CD4-positive, alpha-beta memory T cell (primary cell): ENCODE results near the gene RCOR2. TPM values are rescaled to one million over a fixed set of nuclear protein-coding genes. Genes with fewer than 3 reads are reported as not detected.

Experiments
- CTCF ChIA-PET: fragments of 350-600 bp; sonication (Branson Sonifier 250); formaldehyde crosslinking; loops from one replicate; lab custom pipeline; 2021; ENCODE audit warnings: inconsistent platforms; ENCODE audit not compliant: partially characterized antibody; lab: Charles Lee
- POLR2A ChIA-PET: fragments of 350-600 bp; sonication (Branson Sonifier 250); formaldehyde crosslinking; loops from one replicate; lab custom pipeline; 2021; ENCODE audit not compliant: partially characterized antibody; lab: Charles Lee
- DNase-seq, 5 donors: peaks; one replicate each; pipeline versions ENCODE4 v3.0.0 to v3.0.0-alpha.2; 2020 to 2022; ENCODE audit warnings: mixed read lengths in 1 of 5
- H3K27ac ChIP-seq: one replicate; pipeline ENCODE4 v1.7.0; 2013; ENCODE audit warnings: low read depth, low read length
- H3K27me3 ChIP-seq: 2 replicates; pipeline ENCODE4 v1.7.0; 2013; ENCODE audit warnings: mild to moderate bottlenecking, low read length, moderate library complexity; ENCODE audit not compliant: insufficient read depth
- H3K36me3 ChIP-seq: 2 replicates; pipeline ENCODE4 v1.7.0; 2013; ENCODE audit warnings: mild to moderate bottlenecking, low read length, moderate library complexity; ENCODE audit not compliant: insufficient read depth
- H3K4me1 ChIP-seq: 2 replicates; pipeline ENCODE4 v1.7.0; 2013; ENCODE audit warnings: mild to moderate bottlenecking, low read length, moderate library complexity; ENCODE audit not compliant: insufficient read depth
- H3K4me3 ChIP-seq, 2 donors: one replicate each; pipeline ENCODE4 v1.7.0; 2013; ENCODE audit warnings: low read length in 2 of 2, mild to moderate bottlenecking in 1 of 2
- H3K9me3 ChIP-seq, 2 donors: one replicate each; pipeline ENCODE4 v1.7.0; 2013; ENCODE audit warnings: low read length in 2 of 2, control low read depth in 1 of 2; ENCODE audit not compliant: control insufficient read depth in 1 of 2
- H3K27ac Mint-ChIP-seq, 7 donors: one replicate each; pipeline ENCODE4 v1.8.0; 2020 to 2021; ENCODE audit warnings: mixed read lengths in 7 of 7, mild to moderate bottlenecking in 6 of 7, inconsistent platforms in 3 of 7, moderate library complexity in 3 of 7
- H3K27me3 Mint-ChIP-seq, 2 donors: one replicate each; pipeline ENCODE4 v1.8.0; 2020 to 2021; ENCODE audit warnings: mixed read lengths in 2 of 2
- H3K36me3 Mint-ChIP-seq, 2 donors: one replicate each; pipeline ENCODE4 v1.8.0; 2020 to 2021; ENCODE audit warnings: mixed read lengths in 2 of 2, inconsistent platforms in 1 of 2, mild to moderate bottlenecking in 1 of 2
- H3K4me1 Mint-ChIP-seq, 4 donors: one replicate each; pipeline ENCODE4 v1.8.0; 2020 to 2021; ENCODE audit warnings: mixed read lengths in 4 of 4, mild to moderate bottlenecking in 1 of 4
- H3K4me3 Mint-ChIP-seq, 8 donors: one replicate each; pipeline ENCODE4 v1.8.0; 2020 to 2021; ENCODE audit warnings: mixed read lengths in 8 of 8, mild to moderate bottlenecking in 7 of 8, moderate library complexity in 6 of 8, inconsistent platforms in 3 of 8
- H3K9me3 Mint-ChIP-seq, 8 donors: one replicate each; pipeline ENCODE4 v1.8.0; 2020 to 2021; ENCODE audit warnings: mixed read lengths in 8 of 8, mild to moderate bottlenecking in 5 of 8, inconsistent platforms in 3 of 8, moderate library complexity in 1 of 8
- intact Hi-C: fragments of 100-400 bp; cut with micrococcal nuclease; formaldehyde crosslinking; loops from one replicate; pipeline ENCODE4 v1.15.1; 2023
- polyA plus RNA-seq, 2 donors: library from polyadenylated mRNA; unstranded; fragments of 300-500 nt; fragmentation: Illumina TruSeq; gene quantifications; one replicate each; pipeline ENCODE4 v1.2.3, GENCODE V29; 2021
- total RNA-seq, 2 experiments: library from RNA; stranded (reverse); gene quantifications; one replicate each; pipeline ENCODE4 v1.2.3, GENCODE V29; 2021

The RCOR2 gene
- total and polyA plus RNA-seq, 4 experiments from 2014 or later, result not detected

DNA sequence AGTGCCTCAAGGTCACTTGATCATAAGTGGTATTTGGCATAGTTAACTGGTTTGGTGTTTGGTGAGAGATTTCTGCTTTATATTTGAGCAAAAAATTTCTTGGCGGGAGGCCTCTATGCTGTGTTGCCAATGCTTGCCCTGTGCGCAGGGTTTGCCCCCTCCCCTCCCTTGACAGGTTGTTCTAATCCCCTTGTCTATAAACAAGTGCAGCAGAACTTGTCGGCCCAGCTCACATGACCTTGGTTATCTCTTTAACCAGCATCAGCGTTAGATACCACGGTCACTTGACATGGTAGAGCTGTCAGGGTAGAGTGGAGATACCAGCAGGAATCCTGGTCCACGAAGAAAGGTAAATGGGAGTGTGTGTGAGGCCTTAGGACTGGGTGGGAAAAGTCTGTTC is 42.5 kb downstream of the RCOR2 start:
- H3K36me3 ChIP-seq, result peaks cover 8% of the 10 kb centered on the region
- no peak overlapping the region for H3K4me3 ChIP-seq
- H3K27me3 Mint-ChIP-seq, result no peaks in the 10 kb centered on the region
- POLR2A ChIA-PET, result interaction anchor here (0.6 to 3.3 kb wide), 4 partner anchors 11 to 43 kb away, joined by 3 to 19 read pairs (median 3); no protein-coding TSS in a partner anchor
- H3K9me3 ChIP-seq, result no peaks in the 10 kb centered on the region
- peak overlapping the region in 1 of 8 donors; percentile 20 for H3K4me3 Mint-ChIP-seq
- no peak for DNase-seq
- H3K27ac Mint-ChIP-seq, result peak overlapping the region in 5 of 7 donors; percentile 62 to 70 (median 64)
- H3K27ac ChIP-seq, result no peak overlapping the region
- H3K4me1 ChIP-seq, result peaks cover 69% of the 10 kb centered on the region
- no peaks in the 10 kb centered on the region for H3K27me3 ChIP-seq
- H3K4me1 Mint-ChIP-seq, result peaks cover 40 to 76% (median 62%) of the 10 kb centered on the region in 4 donors
- H3K36me3 Mint-ChIP-seq, result peaks cover 0 to 20% of the 10 kb centered on the region in 2 donors
- CTCF ChIA-PET, result interaction anchor here (1.2 to 1.9 kb wide), 2 partner anchors 32 to 37 kb away, joined by 3 to 5 read pairs; no protein-coding TSS in a partner anchor
- intact Hi-C loops, result no loop called here
- H3K9me3 Mint-ChIP-seq, result no peaks in the 10 kb centered on the region

DNA sequence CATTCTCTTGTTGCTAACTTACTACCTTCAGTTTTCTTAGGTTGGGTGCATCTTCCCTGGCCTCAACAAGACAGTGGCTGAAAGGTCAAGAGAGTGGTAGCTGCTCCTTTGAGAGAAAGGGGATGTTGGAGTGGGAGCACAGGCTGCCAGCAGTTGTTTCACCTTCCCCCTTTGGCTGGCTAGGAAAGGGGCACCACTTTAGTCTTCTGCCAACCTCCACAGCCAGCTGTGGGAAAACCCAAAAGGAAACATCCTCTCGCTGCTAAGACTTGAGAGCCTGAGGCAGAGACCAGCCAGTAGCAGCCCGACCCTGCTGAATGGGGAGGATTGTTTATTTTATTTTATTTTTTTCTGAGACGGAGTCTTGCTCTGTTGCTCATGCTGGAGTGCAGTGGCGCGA is 43.7 kb downstream of the RCOR2 start:
- Histone ChIP-seq H3K27me3 (no peaks in the 10 kb centered on the region), H3K4me1 (peaks cover 75% of the 10 kb centered on the region), H3K27ac (no peak overlapping the region), H3K4me3 (no peak overlapping the region), H3K36me3 (peaks cover 8% of the 10 kb centered on the region), H3K9me3 (no peaks in the 10 kb centered on the region)
- peak overlapping the region in 2 of 8 donors; percentile 13 to 62 for H3K4me3 Mint-ChIP-seq
- peak overlapping the region in 5 of 7 donors; percentile 27 to 56 (median 35) for H3K27ac Mint-ChIP-seq
- intact Hi-C loops, result no loop called here
- no peak for DNase-seq
- no peaks in the 10 kb centered on the region for H3K27me3 Mint-ChIP-seq
- ChIA-PET CTCF (interaction anchor here (0.7 to 2.2 kb wide), 8 partner anchors 10 to 105 kb away, joined by 3 to 12 read pairs (median 3); no protein-coding TSS in a partner anchor), POLR2A (interaction anchor here (1.0 to 3.3 kb wide), 2 partner anchors 11 to 15 kb away, joined by 3 to 19 read pairs; no protein-coding TSS in a partner anchor)
- peaks cover 49 to 77% (median 65%) of the 10 kb centered on the region in 4 donors for H3K4me1 Mint-ChIP-seq
- H3K9me3 Mint-ChIP-seq, result no peaks in the 10 kb centered on the region
- H3K36me3 Mint-ChIP-seq, result peaks cover 2 to 22% of the 10 kb centered on the region in 2 donors

GRCh38 chr11:63872800-63873197 is 44.2 kb downstream of the RCOR2 start:
- H3K27me3 ChIP-seq, result no peaks in the 10 kb centered on the region
- no peak overlapping the region for H3K4me3 ChIP-seq
- peaks cover 8% of the 10 kb centered on the region for H3K36me3 ChIP-seq
- DNase-seq, result no peak
- no peak overlapping the region for H3K27ac ChIP-seq
- Mint-ChIP-seq H3K27me3 (no peaks in the 10 kb centered on the region), H3K27ac (peak overlapping the region in 2 of 7 donors; percentile 35 to 56), H3K4me3 (peak overlapping the region in 2 of 8 donors; percentile 58 to 62), H3K4me1 (peaks cover 47 to 78% (median 65%) of the 10 kb centered on the region in 4 donors), H3K36me3 (peaks cover 4 to 19% of the 10 kb centered on the region in 2 donors), H3K9me3 (no peaks in the 10 kb centered on the region)
- intact Hi-C loops, result no loop called here
- H3K4me1 ChIP-seq, result peaks cover 81% of the 10 kb centered on the region
- no peaks in the 10 kb centered on the region for H3K9me3 ChIP-seq
- ChIA-PET POLR2A (interaction anchor here (1.0 to 3.3 kb wide), 6 partner anchors 9 to 34 kb away, joined by 3 to 19 read pairs (median 4); partner anchors contain the start of gene MARK2), CTCF (interaction anchor here (0.7 to 2.2 kb wide), 7 partner anchors 10 to 105 kb away, joined by 3 to 12 read pairs (median 3); no protein-coding TSS in a partner anchor)

GRCh38 chr11:63871962-63872799 is 44.8 kb downstream of the RCOR2 start:
- Histone ChIP-seq H3K36me3 (peaks cover 8% of the 10 kb centered on the region), H3K4me1 (peaks cover 87% of the 10 kb centered on the region), H3K4me3 (no peak overlapping the region), H3K9me3 (no peaks in the 10 kb centered on the region), H3K27ac (peak overlapping the region; percentile 2), H3K27me3 (no peaks in the 10 kb centered on the region)
- Mint-ChIP-seq H3K27me3 (no peaks in the 10 kb centered on the region), H3K36me3 (peaks cover 4 to 19% of the 10 kb centered on the region in 2 donors), H3K27ac (peak overlapping the region in 6 of 7 donors; percentile 12 to 89 (median 44)), H3K4me1 (peaks cover 47 to 82% (median 68%) of the 10 kb centered on the region in 4 donors), H3K9me3 (no peaks in the 10 kb centered on the region), H3K4me3 (peak overlapping the region in 7 of 8 donors; percentile 36 to 76 (median 46))
- POLR2A ChIA-PET, result interaction anchor here (1.0 to 3.3 kb wide), 6 partner anchors 8 to 34 kb away, joined by 3 to 19 read pairs (median 4); partner anchors contain the start of gene MARK2
- CTCF ChIA-PET, result interaction anchor here (1.0 to 2.2 kb wide), 4 partner anchors 13 to 35 kb away, joined by 3 to 12 read pairs (median 4); no protein-coding TSS in a partner anchor
- intact Hi-C loops, result no loop called here
- peak in 2 of 5 donors; percentile 43 to 60 for DNase-seq

GRCh38 chr11:63870351-63871140 is 46.4 kb downstream of the RCOR2 start:
- Mint-ChIP-seq H3K9me3 (no peaks in the 10 kb centered on the region), H3K27ac (peak overlapping the region; percentile 62 to 93 (median 86)), H3K27me3 (no peaks in the 10 kb centered on the region), H3K4me3 (peak overlapping the region in 7 of 8 donors; percentile 25 to 86 (median 80)), H3K4me1 (peaks cover 59 to 93% (median 81%) of the 10 kb centered on the region in 4 donors), H3K36me3 (peaks cover 4 to 19% of the 10 kb centered on the region in 2 donors)
- H3K4me1 ChIP-seq, result peaks cover 94% of the 10 kb centered on the region
- ChIA-PET CTCF (interaction anchor here (0.6 to 4.9 kb wide), 6 partner anchors 8 to 76 kb away, joined by 3 to 37 read pairs (median 3); partner anchors contain the start of gene MARK2), POLR2A (interaction anchor here (0.7 to 3.0 kb wide), 7 partner anchors 14 to 31 kb away, joined by 3 to 28 read pairs (median 4); partner anchors contain the start of gene MARK2)
- H3K9me3 ChIP-seq, result no peaks in the 10 kb centered on the region
- H3K36me3 ChIP-seq, result no peaks in the 10 kb centered on the region
- intact Hi-C loops, result no loop called here
- DNase-seq, result no peak
- peak overlapping the region; percentile 43 for H3K27ac ChIP-seq
- no peaks in the 10 kb centered on the region for H3K27me3 ChIP-seq
- peak overlapping the region in 1 of 2 donors; percentile 8 for H3K4me3 ChIP-seq

DNA sequence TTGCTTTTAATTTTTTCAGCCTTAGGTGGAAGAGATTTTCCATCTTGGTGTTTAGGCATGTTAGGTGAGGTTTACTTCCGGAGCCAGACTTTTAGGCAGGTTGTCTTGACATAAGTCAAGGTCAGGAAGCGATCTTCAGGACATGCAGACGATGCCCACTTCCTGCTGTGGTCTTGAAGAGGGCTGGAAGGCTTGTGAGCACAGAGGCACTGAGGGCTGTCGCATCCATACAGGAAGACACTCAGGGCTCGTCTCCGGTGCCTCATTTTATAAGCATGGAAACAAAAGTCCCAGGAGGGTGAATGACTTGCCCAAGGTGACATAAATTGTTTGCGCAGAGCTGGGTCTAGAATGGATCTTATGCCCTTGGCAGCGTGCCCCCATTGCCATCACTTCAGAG is 47.3 kb downstream of the RCOR2 start:
- no peaks in the 10 kb centered on the region for H3K9me3 ChIP-seq
- H3K27ac Mint-ChIP-seq, result peak overlapping the region; percentile 84 to 93 (median 86)
- H3K36me3 ChIP-seq, result no peaks in the 10 kb centered on the region
- H3K9me3 Mint-ChIP-seq, result no peaks in the 10 kb centered on the region
- peaks cover 95% of the 10 kb centered on the region for H3K4me1 ChIP-seq
- H3K27me3 Mint-ChIP-seq, result no peaks in the 10 kb centered on the region
- peak overlapping the region; percentile 26 to 86 (median 82) for H3K4me3 Mint-ChIP-seq
- H3K4me3 ChIP-seq, result peak overlapping the region in 1 of 2 donors; percentile 39
- intact Hi-C loops, result no loop called here
- peak; percentile 57 to 78 (median 63) for DNase-seq
- peaks cover 61 to 96% (median 83%) of the 10 kb centered on the region in 4 donors for H3K4me1 Mint-ChIP-seq
- POLR2A ChIA-PET, result interaction anchor here (0.8 to 3.0 kb wide), 6 partner anchors 14 to 30 kb away, joined by 3 to 28 read pairs (median 6); partner anchors contain the start of gene MARK2
- no peaks in the 10 kb centered on the region for H3K27me3 ChIP-seq
- peak overlapping the region; percentile 43 for H3K27ac ChIP-seq
- peaks cover 4 to 16% of the 10 kb centered on the region in 2 donors for H3K36me3 Mint-ChIP-seq
- CTCF ChIA-PET, result interaction anchor here (1.0 to 4.9 kb wide), 4 partner anchors 7 to 76 kb away, joined by 3 to 37 read pairs (median 4); partner anchors contain the start of gene MARK2
